ENCODE measurements around the gene SPATA13.

DNA sequence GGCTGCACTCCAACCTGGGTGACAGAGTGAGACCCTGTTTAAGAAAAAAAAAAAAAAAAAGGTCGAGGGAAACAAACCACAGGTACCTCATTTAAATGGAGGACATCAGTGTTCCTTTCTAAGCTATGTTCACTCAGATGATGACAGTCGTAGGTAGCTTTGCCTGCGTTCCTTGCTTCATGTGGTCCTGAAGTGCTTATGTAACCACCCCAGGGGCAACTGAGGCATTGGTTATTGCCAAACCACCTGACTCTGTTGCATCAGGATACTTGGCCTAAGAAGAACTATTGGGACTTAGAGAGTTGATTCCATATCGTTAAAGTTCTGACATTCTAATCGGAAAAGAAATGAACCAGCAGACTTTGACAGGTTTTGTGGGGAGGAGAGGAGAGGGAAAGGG lies 51.7 kb downstream of the SPATA13 start:
- TF ChIP-seq CTCF (conservative IDR thresholded peaks at IDR 0.05; ENCODE audit: low read depth, low read length) (no peak), EZH2 (IDR thresholded peaks at IDR 0.05; ENCODE audit: low read length, unreplicated experiment) (no peak)

Data from PC-3 (cell line).